ENCODE data around the gene H3-3A. TPM values are rescaled to one million over a fixed set of nuclear protein-coding genes. Genes with fewer than 3 reads are reported as not detected.
"Not testable (repeated sequence)": the region's sequence is repeated elsewhere in the genome, so short reads cannot be mapped to it uniquely, and the experiment has no call there.

Gene H3-3A
- total RNA-seq, 5 donors from 2014 or later (not counting 1 experiment from before 2014, with no cell fraction given), result 340 to 391 (median 366) TPM

GRCh38 chr1:226083302-226084101, 21.0 kb downstream of the H3-3A start:
- Histone ChIP-seq H3K27me3 (replicated peaks in 1 of 2; ENCODE audit: control insufficient read depth in 2 of 2, extremely low read depth in 1 of 2, insufficient read depth in 2 of 2, low read length in 1 of 2) (no peaks in the 10 kb centered on the region), H3K4me3 (ENCODE audit: control insufficient read depth in 1 of 2, extremely low read depth in 1 of 2, low read length in 1 of 2) (peak overlapping the region; percentile 65 to 72), H3K36me3 (ENCODE audit: control insufficient read depth in 2 of 2, extremely low read depth in 1 of 2, insufficient read depth in 1 of 2, low read length in 1 of 2) (no peaks in the 10 kb centered on the region), H3K4me1 (ENCODE audit: control insufficient read depth in 1 of 2, extremely low read depth in 1 of 2, insufficient read depth in 2 of 2, low read length in 2 of 2) (peaks cover 2 to 17% of the 10 kb centered on the region in 2 experiments), H3K27ac (ENCODE audit: low read length) (no peak overlapping the region), H3K9me3 (no peaks in the 10 kb centered on the region)
- Mint-ChIP-seq H3K4me3 (peak overlapping the region; percentile 85 to 91 (median 90)), H3K4me1 (peaks cover 8 to 14% (median 10%) of the 10 kb centered on the region in 3 donors), H3K27me3 (peaks cover 0 to 4% of the 10 kb centered on the region in 2 donors), H3K27ac (peak overlapping the region; percentile 61 to 63), H3K36me3 (no peaks in the 10 kb centered on the region), H3K9me3 (no peaks in the 10 kb centered on the region)
- DNase-seq (peak; percentile 72 to 95 (median 87)), ATAC-seq (replicated peaks in 1 of 4) (peak; percentile 91 to 98 (median 96))
- ChIA-PET POLR2A (interaction anchor here in 1 of 2 donors (0.6 to 1.1 kb wide), 6 partner anchors 9 to 315 kb away, joined by 3 to 7 read pairs (median 3); partner anchors contain the start of gene SDE2), CTCF (interaction anchor here (0.5 to 3.4 kb wide), 6 partner anchors 8 to 108 kb away, joined by 3 to 32 read pairs (median 4); no protein-coding TSS in a partner anchor)
- 2% methylated on average over 69 of the region's 75 CpGs for WGBS (ENCODE audit: insufficient coverage)

GRCh38 chr1:226085675-226086285, 23.3 kb downstream of the H3-3A start:
- POLR2A ChIA-PET, result no interaction called here
- no peaks in the 10 kb centered on the region for H3K27me3 ChIP-seq (replicated peaks in 1 of 2; ENCODE audit: control insufficient read depth in 2 of 2, extremely low read depth in 1 of 2, insufficient read depth in 2 of 2, low read length in 1 of 2)
- Mint-ChIP-seq H3K4me3 (no peak overlapping the region), H3K4me1 (peaks cover 8 to 14% (median 10%) of the 10 kb centered on the region in 3 donors), H3K36me3 (no peaks in the 10 kb centered on the region), H3K27me3 (peaks cover 0 to 2% of the 10 kb centered on the region in 2 donors), H3K27ac (no peak overlapping the region), H3K9me3 (no peaks in the 10 kb centered on the region)
- no peak for ATAC-seq (replicated peaks in 1 of 4)
- no peak for DNase-seq
- no peak overlapping the region for H3K4me3 ChIP-seq (ENCODE audit: control insufficient read depth in 1 of 2, extremely low read depth in 1 of 2, low read length in 1 of 2)
- 88% methylated on average over 5 of the region's 5 CpGs for WGBS (ENCODE audit: insufficient coverage)
- no peak overlapping the region for H3K27ac ChIP-seq (ENCODE audit: low read length)
- no peaks in the 10 kb centered on the region for H3K36me3 ChIP-seq (ENCODE audit: control insufficient read depth in 2 of 2, extremely low read depth in 1 of 2, insufficient read depth in 1 of 2, low read length in 1 of 2)
- no peaks in the 10 kb centered on the region for H3K9me3 ChIP-seq
- CTCF ChIA-PET, result no interaction called here
- H3K4me1 ChIP-seq (ENCODE audit: control insufficient read depth in 1 of 2, extremely low read depth in 1 of 2, insufficient read depth in 2 of 2, low read length in 2 of 2), result peaks cover 2 to 17% of the 10 kb centered on the region in 2 experiments

GRCh38 chr1:226086776-226087175, 24.3 kb downstream of the H3-3A start:
- Mint-ChIP-seq H3K27ac (no peak overlapping the region), H3K27me3 (no peaks in the 10 kb centered on the region), H3K4me1 (peaks cover 8 to 14% (median 10%) of the 10 kb centered on the region in 3 donors), H3K36me3 (no peaks in the 10 kb centered on the region), H3K9me3 (no peaks in the 10 kb centered on the region), H3K4me3 (no peak overlapping the region)
- no peak for DNase-seq
- Histone ChIP-seq H3K27ac (ENCODE audit: low read length) (no peak overlapping the region), H3K4me1 (ENCODE audit: control insufficient read depth in 1 of 2, extremely low read depth in 1 of 2, insufficient read depth in 2 of 2, low read length in 2 of 2) (peaks cover 2 to 17% of the 10 kb centered on the region in 2 experiments), H3K36me3 (ENCODE audit: control insufficient read depth in 2 of 2, extremely low read depth in 1 of 2, insufficient read depth in 1 of 2, low read length in 1 of 2) (no peaks in the 10 kb centered on the region), H3K9me3 (no peaks in the 10 kb centered on the region), H3K27me3 (replicated peaks in 1 of 2; ENCODE audit: control insufficient read depth in 2 of 2, extremely low read depth in 1 of 2, insufficient read depth in 2 of 2, low read length in 1 of 2) (no peaks in the 10 kb centered on the region), H3K4me3 (ENCODE audit: control insufficient read depth in 1 of 2, extremely low read depth in 1 of 2, low read length in 1 of 2) (no peak overlapping the region)
- WGBS (ENCODE audit: insufficient coverage), result 94% methylated on average over 17 of the region's 17 CpGs
- CTCF ChIA-PET, result no interaction called here
- ATAC-seq (replicated peaks in 1 of 4), result no peak
- POLR2A ChIA-PET, result no interaction called here

- H3K27me3 Mint-ChIP-seq, result peaks cover 4 to 5% of the 10 kb centered on the region in 2 donors
- Histone ChIP-seq H3K27ac (ENCODE audit: low read length) (no peak overlapping the region), H3K36me3 (ENCODE audit: control insufficient read depth in 2 of 2, extremely low read depth in 1 of 2, insufficient read depth in 1 of 2, low read length in 1 of 2) (no peaks in the 10 kb centered on the region), H3K9me3 (no peaks in the 10 kb centered on the region), H3K27me3 (replicated peaks in 1 of 2; ENCODE audit: control insufficient read depth in 2 of 2, extremely low read depth in 1 of 2, insufficient read depth in 2 of 2, low read length in 1 of 2) (peaks cover 0 to 30% of the 10 kb centered on the region in 2 experiments), H3K4me3 (ENCODE audit: control insufficient read depth in 1 of 2, extremely low read depth in 1 of 2, low read length in 1 of 2) (no peak overlapping the region), H3K4me1 (ENCODE audit: control insufficient read depth in 1 of 2, extremely low read depth in 1 of 2, insufficient read depth in 2 of 2, low read length in 2 of 2) (no peaks in the 10 kb centered on the region)
- no peaks in the 10 kb centered on the region for H3K36me3 Mint-ChIP-seq
- ChIA-PET CTCF (interaction anchor here in 1 of 2 donors (0.9 kb wide), 1 partner anchor 22 kb away, joined by 3 read pairs; no protein-coding TSS in a partner anchor), POLR2A (no interaction called here)
- no CpG with 5 or more reads among the region's 1 CpG for WGBS (ENCODE audit: insufficient coverage)
- no peak for DNase-seq
- no peaks in the 10 kb centered on the region for H3K4me1 Mint-ChIP-seq
- H3K27ac Mint-ChIP-seq, result no peak overlapping the region
- no peak for ATAC-seq (replicated peaks in 1 of 4)
- H3K4me3 Mint-ChIP-seq, result no peak overlapping the region
- H3K9me3 Mint-ChIP-seq, result no peaks in the 10 kb centered on the region
Observed at GRCh38 chr1:226091461-226091860, 28.9 kb downstream of the H3-3A start.

- not testable (repeated sequence) for H3K9me3 ChIP-seq
Observed at GRCh38 chr1:226092048-226092820, 29.7 kb downstream of the H3-3A start.

GRCh38 chr1:226092965-226093364, 30.4 kb downstream of the H3-3A start:
- Mint-ChIP-seq H3K36me3 (no peaks in the 10 kb centered on the region), H3K4me1 (no peaks in the 10 kb centered on the region), H3K27ac (no peak overlapping the region), H3K4me3 (no peak overlapping the region), H3K9me3 (no peaks in the 10 kb centered on the region), H3K27me3 (peaks cover 4 to 5% of the 10 kb centered on the region in 2 donors)
- peaks cover 0 to 35% of the 10 kb centered on the region in 2 experiments for H3K27me3 ChIP-seq (replicated peaks in 1 of 2; ENCODE audit: control insufficient read depth in 2 of 2, extremely low read depth in 1 of 2, insufficient read depth in 2 of 2, low read length in 1 of 2)
- H3K36me3 ChIP-seq (ENCODE audit: control insufficient read depth in 2 of 2, extremely low read depth in 1 of 2, insufficient read depth in 1 of 2, low read length in 1 of 2), result no peaks in the 10 kb centered on the region
- no peaks in the 10 kb centered on the region for H3K9me3 ChIP-seq
- ATAC-seq (replicated peaks in 1 of 4) (no peak), DNase-seq (no peak)
- H3K27ac ChIP-seq (ENCODE audit: low read length), result no peak overlapping the region
- no peak overlapping the region for H3K4me3 ChIP-seq (ENCODE audit: control insufficient read depth in 1 of 2, extremely low read depth in 1 of 2, low read length in 1 of 2)
- H3K4me1 ChIP-seq (ENCODE audit: control insufficient read depth in 1 of 2, extremely low read depth in 1 of 2, insufficient read depth in 2 of 2, low read length in 2 of 2), result no peaks in the 10 kb centered on the region
- WGBS (ENCODE audit: insufficient coverage), result no CpG with 5 or more reads among the region's 3 CpGs
- ChIA-PET POLR2A (no interaction called here), CTCF (interaction anchor here (1.0 to 1.4 kb wide), 2 partner anchors 10 to 28 kb away, joined by 3 to 5 read pairs; no protein-coding TSS in a partner anchor)

More at GRCh38 chr1:226092048-226092820, 29.7 kb downstream of the H3-3A start:
- H3K36me3 ChIP-seq (ENCODE audit: control insufficient read depth in 2 of 2, extremely low read depth in 1 of 2, insufficient read depth in 1 of 2, low read length in 1 of 2); ATAC-seq (replicated peaks in 1 of 4); POLR2A ChIA-PET; H3K9me3 Mint-ChIP-seq; H3K4me3 ChIP-seq (ENCODE audit: control insufficient read depth in 1 of 2, extremely low read depth in 1 of 2, low read length in 1 of 2); H3K27ac ChIP-seq (ENCODE audit: low read length); H3K27me3 Mint-ChIP-seq; H3K27ac Mint-ChIP-seq; H3K4me3 Mint-ChIP-seq; H3K4me1 ChIP-seq (ENCODE audit: control insufficient read depth in 1 of 2, extremely low read depth in 1 of 2, insufficient read depth in 2 of 2, low read length in 2 of 2); DNase-seq; H3K36me3 Mint-ChIP-seq; H3K4me1 Mint-ChIP-seq: not testable (repeated sequence)
- H3K27me3 ChIP-seq (replicated peaks in 1 of 2; ENCODE audit: control insufficient read depth in 2 of 2, extremely low read depth in 1 of 2, insufficient read depth in 2 of 2, low read length in 1 of 2), result peaks cover 0 to 35% of the 10 kb centered on the region in 2 experiments
- 79% methylated on average over 5 of the region's 10 CpGs for WGBS (ENCODE audit: insufficient coverage)
- CTCF ChIA-PET, result interaction anchor here in 1 of 2 donors (1.0 kb wide), 1 partner anchor 27 kb away, joined by 5 read pairs; no protein-coding TSS in a partner anchor

Measured in T-cell (primary cell).